NT2/D1 (cell line): ENCODE results near the gene NTM.

ENCODE experiments used
- SUZ12 ChIP-seq: IDR thresholded peaks from 2 replicates; pipeline ENCODE4 v1.6.1; 2011; ENCODE audit not compliant: insufficient read length, insufficient read depth; ENCODE audit errors: extremely low read depth
- YY1 ChIP-seq: IDR thresholded peaks from 2 replicates; pipeline ENCODE4 v1.6.1; 2011; ENCODE audit not compliant: insufficient read length, insufficient read depth
- ZNF274 ChIP-seq: IDR thresholded peaks from 2 replicates; pipeline ENCODE4 v1.6.1; 2011; ENCODE audit warnings: mild to moderate bottlenecking, low read depth, low read length

DNA sequence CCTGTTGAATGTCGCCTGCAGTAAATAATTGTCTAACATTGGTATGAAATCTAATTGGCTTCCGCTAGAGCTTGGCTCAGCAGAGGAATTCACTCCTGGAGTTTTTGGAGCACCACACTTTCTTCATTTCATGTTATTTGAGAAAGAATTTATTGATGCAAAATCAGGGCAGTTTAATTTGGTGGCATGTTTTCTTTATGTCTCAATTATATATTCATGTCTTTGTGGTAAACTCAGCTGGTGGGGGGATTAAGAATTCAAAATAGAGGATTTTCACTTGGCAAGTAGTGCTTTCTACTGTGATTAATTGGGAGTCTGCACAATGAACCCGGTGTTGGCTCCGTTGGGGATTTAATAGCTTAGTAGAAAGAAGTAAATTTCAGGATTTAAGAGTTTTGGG, 784.4 kb downstream of the NTM start:
- TF ChIP-seq ZNF274 (no peak), YY1 (no peak), SUZ12 (no peak)
